ENCODE results near the gene GPC6.

Gene GPC6

GRCh38 chr13:93235258-93236015 lies 8.8 kb downstream of the GPC6 start:
- ChIA-PET POLR2A (interaction anchor here (0.6 kb wide), 1 partner anchor 9 kb away, joined by 3 read pairs; no protein-coding TSS in a partner anchor), CTCF (interaction anchor here (0.7 to 1.6 kb wide), 4 partner anchors 10 to 1379 kb away, joined by 3 to 4 read pairs (median 4); no protein-coding TSS in a partner anchor)
- no peak overlapping the region for H3K4me3 ChIP-seq (ENCODE audit: low read depth, low read length)
- no peak for TF ChIP-seq CTCF (IDR thresholded peaks at IDR 0.05; ENCODE audit: insufficient read depth, low read length, missing control alignments)
- DNase-seq (ENCODE audit: low read depth, low spot score) = no peak

DNA sequence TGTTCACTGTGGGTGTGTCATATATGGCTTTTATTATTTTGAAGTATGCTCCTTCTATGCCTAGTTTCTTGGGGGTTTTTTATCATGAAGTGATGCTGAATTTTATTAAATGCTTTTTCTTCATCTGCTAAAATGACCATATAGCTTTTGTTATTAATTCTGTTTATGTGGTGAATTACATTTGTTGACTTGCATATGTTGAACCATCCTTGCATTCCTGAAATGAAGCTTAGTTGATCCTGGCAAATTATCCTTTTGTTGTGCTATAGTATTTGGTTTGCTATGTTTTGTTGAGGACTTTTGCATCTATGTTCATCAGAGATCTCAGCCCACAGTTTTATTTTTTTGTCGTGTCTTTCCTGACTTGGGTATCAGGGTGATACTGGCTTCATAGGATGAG lies 12.1 kb downstream of the GPC6 start:
- POLR2A ChIA-PET = no interaction called here
- no peak overlapping the region for H3K4me3 ChIP-seq (ENCODE audit: low read depth, low read length)
- no peak for TF ChIP-seq CTCF (IDR thresholded peaks at IDR 0.05; ENCODE audit: insufficient read depth, low read length, missing control alignments)
- CTCF ChIA-PET = interaction anchor here (0.7 to 1.3 kb wide), 2 partner anchors 9 to 10 kb away, joined by 3 to 5 read pairs; no protein-coding TSS in a partner anchor
- no peak for DNase-seq (ENCODE audit: low read depth, low spot score)

- no peak for DNase-seq (ENCODE audit: low read depth, low spot score)
- TF ChIP-seq CTCF (IDR thresholded peaks at IDR 0.05; ENCODE audit: insufficient read depth, low read length, missing control alignments) = no peak
- POLR2A ChIA-PET = no interaction called here
- CTCF ChIA-PET = interaction anchor here (0.6 to 0.9 kb wide), 3 partner anchors 948 to 1118 kb away, joined by 3 read pairs; no protein-coding TSS in a partner anchor
- H3K4me3 ChIP-seq (ENCODE audit: low read depth, low read length) = no peak overlapping the region
Observed at GRCh38 chr13:93243375-93244063, 16.9 kb downstream of the GPC6 start.

GRCh38 chr13:93244141-93244917 lies 17.7 kb downstream of the GPC6 start:
- no peak for DNase-seq (ENCODE audit: low read depth, low spot score)
- no peak for TF ChIP-seq CTCF (IDR thresholded peaks at IDR 0.05; ENCODE audit: insufficient read depth, low read length, missing control alignments)
- ChIA-PET POLR2A (interaction anchor here (0.7 kb wide), 1 partner anchor 9 kb away, joined by 3 read pairs; no protein-coding TSS in a partner anchor), CTCF (interaction anchor here (0.6 to 0.9 kb wide), 4 partner anchors 18 to 1117 kb away, joined by 3 read pairs; partner anchors contain the start of gene GPC6)
- peak overlapping the region; percentile 41 for H3K4me3 ChIP-seq (ENCODE audit: low read depth, low read length)

GRCh38 chr13:93244918-93245280 lies 18.3 kb downstream of the GPC6 start:
- peak overlapping the region; percentile 41 for H3K4me3 ChIP-seq (ENCODE audit: low read depth, low read length)
- ChIA-PET CTCF (no interaction called here), POLR2A (no interaction called here)
- no peak for DNase-seq (ENCODE audit: low read depth, low spot score)
- TF ChIP-seq CTCF (IDR thresholded peaks at IDR 0.05; ENCODE audit: insufficient read depth, low read length, missing control alignments) = no peak

Data from AG04449 (cell line).